T47D (cell line): ENCODE data around the gene UBE2D3.

Source experiments
- DNase-seq, 2 experiments: peaks; one replicate each; pipeline versions ENCODE4 v3.0.0 to v3.0.0-alpha.2; 2011 to 2012; ENCODE audit warnings: low read depth in 1 of 2, low spot score in 1 of 2
- JUND ChIP-seq: IDR thresholded peaks from 2 replicates; pipeline ENCODE4 v1.6.1; 2012; ENCODE audit warnings: low read depth
- in situ Hi-C: cut with HindIII; loops from 2 replicates; pipeline ENCODE4 v1.10.0; 2016; ENCODE audit warnings: low sequenced_read_pairs, low pct_unique_long_range_greater_than_20kb

Gene UBE2D3

GRCh38 chr4:102858828-102859464, 31.6 kb upstream of the UBE2D3 start:
- no peak for TF ChIP-seq JUND
- no peak for DNase-seq
- in situ Hi-C loops, result no loop called here

GRCh38 chr4:102850370-102850769, 23.0 kb upstream of the UBE2D3 start:
- no peak for DNase-seq
- in situ Hi-C loops, result no loop called here
- TF ChIP-seq JUND, result no peak

- TF ChIP-seq JUND, result no peak
- in situ Hi-C loops, result no loop called here
- DNase-seq, result no peak
Measured at GRCh38 chr4:102849579-102850104, 22.3 kb upstream of the UBE2D3 start.

DNA sequence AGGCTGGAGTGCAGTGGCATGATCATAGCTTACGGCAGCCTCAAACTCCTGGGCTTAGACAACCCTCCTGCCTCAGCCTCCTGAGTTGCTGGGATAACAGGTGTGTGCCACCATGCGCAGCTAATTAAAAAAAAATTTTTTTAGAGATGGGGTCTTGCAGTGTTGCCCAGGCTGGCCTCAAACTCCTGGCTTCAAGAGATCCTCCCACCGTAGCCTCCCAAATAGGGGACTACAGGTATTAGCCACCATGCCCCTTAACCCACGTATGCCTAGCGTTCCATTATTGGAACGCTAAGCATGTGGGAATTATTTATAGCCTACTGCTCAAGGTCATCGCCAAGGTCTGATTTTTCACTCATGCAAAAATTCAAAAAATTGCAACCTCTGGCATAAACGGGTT, 20.3 kb upstream of the UBE2D3 start:
- no peak for TF ChIP-seq JUND
- no peak for DNase-seq
- in situ Hi-C loops, result no loop called here

- no peak for TF ChIP-seq JUND
- DNase-seq, result no peak
Measured at GRCh38 chr4:102843938-102844337, 16.6 kb upstream of the UBE2D3 start.

DNA sequence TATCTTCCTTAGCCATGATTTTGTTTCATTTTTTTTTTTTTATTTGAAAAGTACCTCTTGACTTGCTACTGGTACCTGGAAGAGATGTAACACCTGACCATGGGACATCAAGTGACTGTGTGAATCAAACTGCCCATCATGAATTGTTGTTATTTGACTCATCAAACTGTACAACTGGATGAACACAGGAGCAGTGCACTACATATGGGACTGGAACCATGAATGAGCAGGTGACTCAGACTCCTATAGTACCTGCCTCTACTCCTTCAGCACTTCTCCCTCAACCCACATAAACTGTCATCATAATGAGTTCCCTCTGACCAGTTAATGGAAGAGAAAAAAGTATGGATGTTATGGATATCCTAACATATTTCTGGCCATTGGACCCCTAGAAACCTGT, 15.9 kb upstream of the UBE2D3 start:
- no peak for DNase-seq
- no peak for TF ChIP-seq JUND
- in situ Hi-C loops, result no loop called here

More at GRCh38 chr4:102843938-102844337, 16.6 kb upstream of the UBE2D3 start:
- in situ Hi-C loops, result no loop called here

- in situ Hi-C loops, result no loop called here
- DNase-seq, result no peak
- TF ChIP-seq JUND, result no peak
Measured at GRCh38 chr4:102842367-102842766, 15.0 kb upstream of the UBE2D3 start.

GRCh38 chr4:102836596-102836995, 9.2 kb upstream of the UBE2D3 start:
- no peak for DNase-seq
- in situ Hi-C loops, result no loop called here
- TF ChIP-seq JUND, result no peak

DNA sequence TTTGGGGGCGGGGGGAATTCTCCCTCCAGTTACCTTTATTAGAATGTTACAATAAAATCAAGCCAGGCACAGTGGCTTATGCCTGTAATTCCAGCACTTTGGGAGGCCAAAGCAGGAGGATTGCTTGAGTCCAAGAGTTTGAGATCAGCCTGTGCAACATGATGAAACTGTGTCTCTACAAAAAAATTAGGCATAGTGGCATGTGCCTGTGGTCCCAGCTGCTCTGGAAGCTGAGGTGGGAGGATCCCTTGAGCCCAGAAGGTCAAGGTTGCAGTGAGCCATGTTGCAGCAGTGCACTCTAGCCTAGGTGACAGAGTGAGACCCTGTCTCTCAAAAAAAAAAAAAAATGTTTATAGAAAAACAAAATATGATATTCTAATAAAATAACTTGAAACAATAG, 5.3 kb upstream of the UBE2D3 start:
- in situ Hi-C loops, result no loop called here
- no peak for DNase-seq
- TF ChIP-seq JUND, result no peak

GRCh38 chr4:102832105-102832504, 4.8 kb upstream of the UBE2D3 start:
- DNase-seq, result no peak
- no peak for TF ChIP-seq JUND
- in situ Hi-C loops, result no loop called here

DNA sequence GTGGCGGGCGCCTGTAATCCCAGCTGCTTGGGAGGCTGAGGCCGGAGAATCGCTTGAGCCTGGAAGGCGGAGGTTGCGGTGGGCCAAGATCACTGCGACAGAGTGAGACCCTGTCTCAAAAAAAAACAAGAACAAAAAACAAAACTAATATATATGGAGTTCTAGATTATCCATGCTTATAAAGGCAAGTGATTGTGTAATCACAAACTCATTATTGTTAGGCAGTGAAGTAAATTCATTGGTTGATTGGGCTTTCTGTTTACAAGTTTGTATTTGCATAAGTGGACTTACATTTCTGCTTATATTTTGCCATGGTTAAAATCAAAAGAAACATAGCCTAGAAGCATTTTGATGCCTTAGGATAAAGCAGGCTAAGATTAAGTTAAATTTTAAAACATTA, 2.5 kb upstream of the UBE2D3 start:
- no peak for DNase-seq
- in situ Hi-C loops, result no loop called here
- TF ChIP-seq JUND, result no peak

- TF ChIP-seq JUND, result no peak
- in situ Hi-C loops, result no loop called here
- DNase-seq, result no peak
Measured at GRCh38 chr4:102828497-102828808, 1.1 kb upstream of the UBE2D3 start.

- in situ Hi-C loops, result no loop called here
- peak; percentile 37 to 100 for DNase-seq
- no peak for TF ChIP-seq JUND
Measured at GRCh38 chr4:102827674-102828496, 534 bp upstream of the UBE2D3 start.
